ENCODE measurements around the gene NAGK. TPM values are rescaled to one million over a fixed set of nuclear protein-coding genes. Genes with fewer than 3 reads are reported as not detected.

The NAGK gene
- total and polyA plus RNA-seq, 2 of the 8 experiments (the other 6 are each of a cell fraction or from before 2014, with no cell fraction given) = 57.9 to 59.9 TPM

DNA sequence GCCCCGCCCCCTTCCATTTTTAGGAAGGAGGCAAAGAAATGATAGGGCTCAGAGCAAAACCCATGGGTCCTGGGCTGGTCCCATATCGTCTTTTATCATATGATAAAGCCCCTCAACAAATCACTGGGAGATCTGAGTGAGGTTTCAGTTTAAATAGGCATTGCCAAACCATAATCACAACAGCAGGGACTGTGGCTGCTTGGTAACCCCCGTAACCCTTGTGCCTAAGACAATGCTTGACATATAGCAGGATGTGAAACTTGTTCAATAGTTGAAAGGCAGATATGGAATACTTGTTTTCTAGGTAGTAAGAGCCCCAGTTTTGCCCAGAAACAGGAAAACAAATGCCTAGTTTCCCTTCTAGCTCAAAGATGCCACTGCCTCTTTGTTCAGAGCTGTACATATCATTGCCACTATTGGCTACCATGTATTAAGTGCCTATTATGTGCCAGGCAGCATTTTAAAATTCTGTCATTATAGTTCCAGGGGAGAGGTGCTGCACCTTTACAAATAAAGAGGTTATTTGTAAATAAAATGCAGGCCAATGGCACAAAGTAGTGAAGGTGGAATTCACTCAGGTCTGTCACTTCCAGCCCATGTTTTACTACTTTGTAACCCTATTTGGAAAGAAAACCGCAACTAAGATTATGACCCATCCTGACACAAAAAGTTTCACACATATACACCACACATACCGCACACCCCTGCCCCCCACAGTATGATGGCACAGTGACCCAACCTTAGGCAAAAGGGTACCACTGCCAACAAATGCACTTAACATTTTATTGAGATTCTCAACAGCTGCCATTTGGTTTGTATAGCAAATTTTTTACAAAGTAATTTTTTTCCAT, 14.2 kb downstream of the NAGK start:
- H3K14ac ChIP-seq (ENCODE audit: insufficient read length) = no peak overlapping the region
- no peaks in the 10 kb centered on the region for H3K23me2 ChIP-seq (ENCODE audit: low read depth, low read length)
- no peak overlapping the region for H3K4me2 ChIP-seq (ENCODE audit: insufficient read depth in 1 of 2, low read depth in 2 of 2, low read length in 2 of 2)
- H2BK120ac ChIP-seq (replicated peaks; ENCODE audit: low read depth, low read length) = no peak overlapping the region
- no peak overlapping the region for H3K18ac ChIP-seq (ENCODE audit: extremely low read depth, low read length)
- no peaks in the 10 kb centered on the region for H3K9me3 ChIP-seq (ENCODE audit: insufficient read depth in 2 of 2, low read depth in 1 of 2, low read length in 1 of 2)
- no peak overlapping the region for H3K4me3 ChIP-seq (ENCODE audit: extremely low read depth in 1 of 4, insufficient read depth in 2 of 4, low read depth in 3 of 4, low read length in 4 of 4)
- H2BK20ac ChIP-seq (ENCODE audit: low read length) = no peak overlapping the region; the same call in 1 of the 2 replicates
- peak overlapping the region; percentile 71; the same call in 1 of the 2 replicates for H2BK5ac ChIP-seq (ENCODE audit: low read depth, low read length)
- no peaks in the 10 kb centered on the region for H3K27me3 ChIP-seq (replicated peaks in 1 of 4; ENCODE audit: control insufficient read depth in 3 of 4, extremely low read depth in 1 of 4, insufficient read depth in 3 of 4, low read length in 3 of 4)
- no peak overlapping the region for H4K5ac ChIP-seq (ENCODE audit: insufficient read length, low read depth, low read length)
- H3K36me3 ChIP-seq (ENCODE audit: control insufficient read depth in 2 of 4, insufficient read depth in 4 of 4, low read length in 3 of 4) = peaks cover 2 to 8% (median 7%) of the 10 kb centered on the region in 4 experiments; a peak in 5 of 8 replicates
- H2BK15ac ChIP-seq (ENCODE audit: low read length) = no peak overlapping the region
- no peak overlapping the region for H3K23ac ChIP-seq (ENCODE audit: insufficient read length)
- H2BK12ac ChIP-seq (ENCODE audit: low read depth, low read length) = no peak overlapping the region
- H3K79me2 ChIP-seq (ENCODE audit: control insufficient read depth in 1 of 2, insufficient read depth in 2 of 2, low read length in 2 of 2) = no peaks in the 10 kb centered on the region
- H2AK5ac ChIP-seq (ENCODE audit: low read depth, low read length) = no peak overlapping the region; the same call in 1 of the 2 replicates
- H2AFZ ChIP-seq (ENCODE audit: low read length) = no peak overlapping the region
- ChIA-PET CTCF (ENCODE audit: partially characterized antibody) (interaction anchor here (1.0 to 2.6 kb wide), 2 partner anchors 11 to 118 kb away, joined by 3 to 12 read pairs; no protein-coding TSS in a partner anchor), POLR2A (ENCODE audit: partially characterized antibody) (interaction anchor here (0.5 to 4.8 kb wide), 9 partner anchors 9 to 299 kb away, joined by 3 to 19 read pairs (median 4); partner anchors contain the start of genes MCEE, MPHOSPH10 and NAGK)
- no peak overlapping the region for H3K9ac ChIP-seq (replicated peaks in 1 of 4; ENCODE audit: extremely low read depth in 1 of 4, low read depth in 3 of 4, low read length in 3 of 4)
- 89% methylated on average over 5 of the region's 5 CpGs; no CpG with 5 or more reads in 1 of the 2 experiments for WGBS, 2 experiments (ENCODE audit: extremely low coverage in 1 of 2, insufficient coverage in 1 of 2, insufficient read length in 1 of 2, insufficient replicate concordance in 2 of 2, low coverage in 1 of 2, low lambda C conversion rate in 2 of 2, missing lambda C conversion rate in 1 of 2)
- peak overlapping the region; percentile 45 for H4K91ac ChIP-seq (replicated peaks; ENCODE audit: insufficient read length, low read length)
- no peak overlapping the region for H4K8ac ChIP-seq (ENCODE audit: extremely low read depth, insufficient read depth, low read length)
- no peak overlapping the region for H3K4ac ChIP-seq (replicated peaks; ENCODE audit: insufficient read length, low read depth, low read length)
- TF ChIP-seq YY1 (IDR thresholded peaks at IDR 0.05; ENCODE audit: low read depth, low read length) (peak; percentile 80; the same call in 1 of the 2 replicates), FOSL1 (IDR thresholded peaks at IDR 0.05; ENCODE audit: insufficient read depth, low read depth, low read length) (no peak), RBBP5 (IDR thresholded peaks at IDR 0.05; ENCODE audit: borderline replicate concordance, low read depth, low read length) (no peak), CBX8 (IDR thresholded peaks at IDR 0.05; ENCODE audit: borderline replicate concordance, low read depth, low read length) (no peak)
- no peak for FAIRE-seq
- H3K27ac ChIP-seq (ENCODE audit: low read depth, low read length) = no peak overlapping the region
- no peaks in the 10 kb centered on the region for H3K79me1 ChIP-seq (ENCODE audit: low read depth, low read length)
- H3K56ac ChIP-seq (replicated peaks; ENCODE audit: insufficient read length, low read depth, low read length) = no peak overlapping the region
- no peak for DNase-seq (ENCODE audit: low read depth in 1 of 2, low spot score in 2 of 2)
- H3K4me1 ChIP-seq (replicated peaks in 1 of 4; ENCODE audit: control insufficient read depth in 3 of 4, insufficient read depth in 4 of 4, low read length in 3 of 4) = peaks cover 7 to 10% (median 7%) of the 10 kb centered on the region in 4 experiments
- no peaks in the 10 kb centered on the region for H4K20me1 ChIP-seq (replicated peaks in 1 of 2; ENCODE audit: control insufficient read depth in 1 of 2, insufficient read depth in 2 of 2, low read length in 2 of 2)

Data from H1 (cell line).